Osteocyte (in vitro differentiated cells): ENCODE measurements around the gene POLR3K. TPM values are rescaled to one million over a fixed set of nuclear protein-coding genes. Genes with fewer than 3 reads are reported as not detected.

Experiments
- DNase-seq: peaks from one replicate; pipeline ENCODE4 v3.0.0; 2021; ENCODE audit warnings: mixed read lengths; ENCODE audit not compliant: unreplicated experiment; ENCODE audit errors: extremely low spot score
- H3K27ac Mint-ChIP-seq: one replicate; pipeline ENCODE4 v1.8.0; 2021; ENCODE audit warnings: mild to moderate bottlenecking, mixed read lengths; ENCODE audit not compliant: unreplicated experiment
- H3K27me3 Mint-ChIP-seq: one replicate; pipeline ENCODE4 v1.8.0; 2021; ENCODE audit warnings: mixed read lengths; ENCODE audit not compliant: unreplicated experiment
- H3K36me3 Mint-ChIP-seq: one replicate; pipeline ENCODE4 v1.8.0; 2021; ENCODE audit warnings: mixed read lengths; ENCODE audit not compliant: unreplicated experiment
- H3K4me1 Mint-ChIP-seq: one replicate; pipeline ENCODE4 v1.8.0; 2021; ENCODE audit warnings: mixed read lengths; ENCODE audit not compliant: unreplicated experiment
- H3K4me3 Mint-ChIP-seq: one replicate; pipeline ENCODE4 v1.8.0; 2021; ENCODE audit warnings: mild to moderate bottlenecking, moderate library complexity, mixed read lengths; ENCODE audit not compliant: unreplicated experiment
- H3K9me3 Mint-ChIP-seq: one replicate; pipeline ENCODE4 v1.8.0; 2021; ENCODE audit warnings: mixed read lengths; ENCODE audit not compliant: unreplicated experiment
- total RNA-seq: library from RNA; stranded (reverse); gene quantifications from 2 replicates; pipeline ENCODE4 v1.2.1, GENCODE V29; 2021
- TF ChIP-seq, protein P1 (sequence below): fragments of 200-600 bp; sonication (generic); IDR thresholded peaks from 2 replicates; pipeline ENCODE4 v1.5.0; 2021; ENCODE audit warnings: antibody characterized with exemption, mild to moderate bottlenecking, moderate library complexity

POLR3K gene
- total RNA-seq, 1 donor from 2014 or later: 10.3 TPM

DNA sequence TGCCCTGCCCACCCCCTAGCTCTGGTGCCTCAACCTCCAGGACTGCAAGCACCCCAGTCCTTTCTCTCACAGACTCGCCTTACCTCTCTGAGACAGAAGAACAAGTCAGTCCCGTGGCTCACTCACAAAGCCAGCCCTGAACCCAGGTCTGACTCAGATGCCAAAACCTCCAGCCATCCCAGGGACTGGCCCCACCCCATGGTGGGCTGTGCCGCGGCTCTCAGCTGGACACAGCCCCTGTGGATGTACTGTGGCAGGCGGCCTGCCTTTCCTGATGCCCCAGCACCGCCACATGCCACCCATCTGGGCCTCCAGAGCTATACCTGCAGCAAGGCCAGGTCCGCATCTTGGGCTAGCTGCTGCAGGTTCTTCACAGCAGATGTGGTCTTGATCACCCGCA is 44.4 kb upstream of the POLR3K start:
- peaks cover 23% of the 10 kb centered on the region for H3K4me1 Mint-ChIP-seq
- TF ChIP-seq, protein P1, sequence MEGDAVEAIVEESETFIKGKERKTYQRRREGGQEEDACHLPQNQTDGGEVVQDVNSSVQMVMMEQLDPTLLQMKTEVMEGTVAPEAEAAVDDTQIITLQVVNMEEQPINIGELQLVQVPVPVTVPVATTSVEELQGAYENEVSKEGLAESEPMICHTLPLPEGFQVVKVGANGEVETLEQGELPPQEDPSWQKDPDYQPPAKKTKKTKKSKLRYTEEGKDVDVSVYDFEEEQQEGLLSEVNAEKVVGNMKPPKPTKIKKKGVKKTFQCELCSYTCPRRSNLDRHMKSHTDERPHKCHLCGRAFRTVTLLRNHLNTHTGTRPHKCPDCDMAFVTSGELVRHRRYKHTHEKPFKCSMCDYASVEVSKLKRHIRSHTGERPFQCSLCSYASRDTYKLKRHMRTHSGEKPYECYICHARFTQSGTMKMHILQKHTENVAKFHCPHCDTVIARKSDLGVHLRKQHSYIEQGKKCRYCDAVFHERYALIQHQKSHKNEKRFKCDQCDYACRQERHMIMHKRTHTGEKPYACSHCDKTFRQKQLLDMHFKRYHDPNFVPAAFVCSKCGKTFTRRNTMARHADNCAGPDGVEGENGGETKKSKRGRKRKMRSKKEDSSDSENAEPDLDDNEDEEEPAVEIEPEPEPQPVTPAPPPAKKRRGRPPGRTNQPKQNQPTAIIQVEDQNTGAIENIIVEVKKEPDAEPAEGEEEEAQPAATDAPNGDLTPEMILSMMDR: no peak
- DNase-seq: no peak
- peaks cover 15% of the 10 kb centered on the region for H3K36me3 Mint-ChIP-seq
- no peak overlapping the region for H3K27ac Mint-ChIP-seq
- no peak overlapping the region for H3K4me3 Mint-ChIP-seq
- H3K9me3 Mint-ChIP-seq: no peaks in the 10 kb centered on the region
- no peaks in the 10 kb centered on the region for H3K27me3 Mint-ChIP-seq

DNA sequence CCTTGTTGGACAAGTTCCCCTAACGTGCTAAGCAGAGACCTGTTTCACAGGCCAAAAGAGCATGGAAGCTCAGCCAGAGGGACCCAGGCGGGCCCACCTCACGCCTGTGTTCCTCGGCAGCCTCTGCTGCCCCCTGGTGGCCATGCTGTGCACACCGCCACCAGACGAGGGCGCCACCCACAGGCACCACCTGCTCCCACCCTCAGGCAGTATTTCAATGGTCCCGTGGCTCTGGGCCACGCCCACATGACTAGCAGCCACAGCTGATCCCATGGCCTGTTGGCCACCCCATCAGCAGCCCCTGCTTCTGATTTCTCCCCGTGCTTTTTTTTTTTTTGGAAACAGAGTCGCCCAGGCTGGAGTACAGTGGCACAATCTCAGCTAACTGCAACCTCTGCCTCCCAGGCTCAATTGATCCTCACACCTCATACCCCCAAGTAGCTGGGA is 43.5 kb upstream of the POLR3K start:
- Mint-ChIP-seq H3K27ac (no peak overlapping the region), H3K4me1 (peaks cover 14% of the 10 kb centered on the region), H3K4me3 (no peak overlapping the region), H3K27me3 (no peaks in the 10 kb centered on the region), H3K9me3 (no peaks in the 10 kb centered on the region), H3K36me3 (peaks cover 15% of the 10 kb centered on the region)
- peak; percentile 95 for DNase-seq
- TF ChIP-seq, protein P1: peak; percentile 97

DNA sequence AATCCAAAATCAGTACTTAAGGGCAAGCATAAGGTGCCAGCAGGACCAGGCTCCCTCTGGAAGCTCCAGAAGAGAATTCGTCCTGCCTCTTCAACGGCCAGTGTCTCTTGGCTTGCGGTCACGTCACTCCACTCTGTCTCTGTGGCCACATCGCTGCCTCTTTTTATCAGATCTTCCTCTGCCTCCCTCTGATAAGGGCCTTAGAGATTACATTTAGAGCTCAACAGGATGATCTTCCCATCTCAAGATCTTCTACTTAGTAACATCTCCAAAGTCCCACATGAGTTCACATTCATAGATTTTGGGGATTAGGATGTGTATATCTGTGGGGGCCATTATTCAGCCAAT is 41.5 kb upstream of the POLR3K start:
- peaks cover 7% of the 10 kb centered on the region for H3K4me1 Mint-ChIP-seq
- no peak overlapping the region for H3K4me3 Mint-ChIP-seq

DNA sequence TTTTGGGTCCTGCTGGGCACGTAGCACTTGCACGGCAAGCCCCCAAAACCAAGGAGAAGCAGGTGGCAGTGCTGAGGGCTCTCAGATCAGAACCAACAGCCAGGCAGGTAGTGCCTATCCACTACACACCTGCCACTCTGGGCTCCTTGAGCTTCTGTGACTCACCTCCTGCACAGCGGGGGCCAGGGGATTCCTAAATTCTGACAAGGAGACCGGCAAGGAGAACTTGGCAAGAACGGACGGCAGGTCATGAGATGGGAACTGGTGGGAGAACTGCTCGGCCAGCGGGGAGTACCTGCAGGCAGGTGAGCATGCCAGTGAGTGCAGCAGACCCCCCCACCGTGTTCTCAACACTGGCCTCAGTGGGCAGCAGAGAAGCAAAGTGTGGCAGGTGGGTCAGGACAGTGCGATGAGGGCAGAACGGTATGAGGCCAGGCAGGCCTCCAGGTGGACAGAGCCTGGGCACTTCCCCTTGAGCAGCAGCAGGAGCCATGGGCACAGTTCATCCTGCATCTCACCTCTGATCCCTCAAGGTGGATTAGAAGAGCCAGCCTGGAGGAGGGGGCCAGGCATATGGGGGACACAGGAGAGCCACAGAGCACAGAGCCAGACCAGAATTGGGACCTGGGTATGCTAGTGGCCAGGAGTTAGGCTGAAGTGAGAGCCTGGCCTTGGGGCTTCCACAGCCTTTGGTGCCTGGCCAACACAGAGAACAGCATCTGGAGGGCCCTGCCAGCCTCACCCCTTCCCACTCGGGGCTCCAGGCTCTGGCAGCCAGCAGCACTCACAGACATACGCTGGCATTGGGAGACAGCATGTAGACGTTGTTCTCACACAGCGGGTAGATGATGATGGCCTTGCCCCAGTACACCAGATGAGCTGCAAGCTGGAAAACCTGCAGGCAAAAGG is 39.3 kb upstream of the POLR3K start:
- no peaks in the 10 kb centered on the region for H3K27me3 Mint-ChIP-seq
- H3K4me3 Mint-ChIP-seq: no peak overlapping the region
- no peak overlapping the region for H3K27ac Mint-ChIP-seq
- TF ChIP-seq, protein P1: no peak
- H3K4me1 Mint-ChIP-seq: peaks cover 6% of the 10 kb centered on the region
- peaks cover 16% of the 10 kb centered on the region for H3K36me3 Mint-ChIP-seq
- no peak for DNase-seq
- no peaks in the 10 kb centered on the region for H3K9me3 Mint-ChIP-seq

More for the DNA sequence above, 41.5 kb upstream of the POLR3K start:
- Mint-ChIP-seq H3K36me3 (peaks cover 14% of the 10 kb centered on the region), H3K27me3 (no peaks in the 10 kb centered on the region), H3K9me3 (no peaks in the 10 kb centered on the region), H3K27ac (no peak overlapping the region)
- TF ChIP-seq, protein P1: no peak
- DNase-seq: no peak

DNA sequence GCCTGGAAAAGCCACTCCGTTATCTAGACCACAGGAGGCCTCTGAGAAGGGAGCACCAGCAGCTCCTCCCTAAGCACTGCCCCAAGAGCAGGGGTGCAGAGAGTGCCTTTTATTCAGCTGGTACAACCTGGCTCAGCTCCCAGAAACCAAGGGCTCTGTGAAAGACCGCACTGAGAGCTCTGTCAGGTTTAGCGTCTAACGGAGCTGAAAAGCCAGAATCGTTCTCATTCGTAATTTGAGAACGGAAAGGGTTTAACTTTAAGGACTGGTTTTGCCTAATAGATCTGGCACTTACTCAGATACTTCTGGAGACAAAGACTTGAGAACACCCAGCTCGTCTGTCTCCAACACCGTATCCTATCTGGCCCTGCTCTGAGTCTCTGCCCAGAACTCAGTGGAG is 38.1 kb upstream of the POLR3K start:
- H3K27ac Mint-ChIP-seq: no peak overlapping the region
- TF ChIP-seq, protein P1: no peak
- H3K36me3 Mint-ChIP-seq: peaks cover 17% of the 10 kb centered on the region
- H3K4me1 Mint-ChIP-seq: no peaks in the 10 kb centered on the region
- H3K9me3 Mint-ChIP-seq: no peaks in the 10 kb centered on the region
- no peaks in the 10 kb centered on the region for H3K27me3 Mint-ChIP-seq
- no peak overlapping the region for H3K4me3 Mint-ChIP-seq
- no peak for DNase-seq
